ENCODE results near the gene ENOX1.

The ENOX1 gene

GRCh38 chr13:43229506-43229905 is 557.3 kb downstream of the ENOX1 start:
- DNase-seq, result no peak

- DNase-seq, result no peak
These were observed 559.1 kb downstream of the ENOX1 start for GRCh38 chr13:43227721-43228120.

- DNase-seq, result no peak
These were observed 563.6 kb downstream of the ENOX1 start for GRCh38 chr13:43223216-43223615.

- DNase-seq, result no peak
These were observed 564.7 kb downstream of the ENOX1 start for GRCh38 chr13:43222086-43222485.

- no peak for DNase-seq
These were observed 565.2 kb downstream of the ENOX1 start for GRCh38 chr13:43221611-43222010.

GRCh38 chr13:43220873-43221595 is 565.7 kb downstream of the ENOX1 start:
- no peak for DNase-seq

- no peak for DNase-seq
These were observed 572.6 kb downstream of the ENOX1 start for GRCh38 chr13:43214124-43214523.

- DNase-seq, result no peak
These were observed 579.9 kb downstream of the ENOX1 start for GRCh38 chr13:43206838-43207237.

GRCh38 chr13:43205416-43205815 is 581.4 kb downstream of the ENOX1 start:
- DNase-seq, result no peak

- no peak for DNase-seq
These were observed 582.2 kb downstream of the ENOX1 start for GRCh38 chr13:43204591-43204990.

- no peak for DNase-seq
These were observed 583.0 kb downstream of the ENOX1 start for GRCh38 chr13:43203781-43204180.

- DNase-seq, result no peak
These were observed 586.0 kb downstream of the ENOX1 start for GRCh38 chr13:43200736-43201135.

GRCh38 chr13:43200307-43200706 is 586.5 kb downstream of the ENOX1 start:
- no peak for DNase-seq

- DNase-seq, result no peak
These were observed 589.9 kb downstream of the ENOX1 start for GRCh38 chr13:43196750-43197370.

- DNase-seq, result no peak
These were observed 590.6 kb downstream of the ENOX1 start for GRCh38 chr13:43196086-43196621.

GRCh38 chr13:43195551-43195950 is 591.2 kb downstream of the ENOX1 start:
- no peak for DNase-seq

GRCh38 chr13:43195112-43195511 is 591.7 kb downstream of the ENOX1 start:
- DNase-seq, result no peak

- no peak for DNase-seq
These were observed 592.9 kb downstream of the ENOX1 start for GRCh38 chr13:43193789-43194420.

GRCh38 chr13:43191546-43191945 is 595.2 kb downstream of the ENOX1 start:
- no peak for DNase-seq

- DNase-seq, result no peak
These were observed 601.5 kb downstream of the ENOX1 start for GRCh38 chr13:43185226-43185625.

- DNase-seq, result no peak
These were observed 605.9 kb downstream of the ENOX1 start for GRCh38 chr13:43180837-43181236.

GRCh38 chr13:43180036-43180660 is 606.6 kb downstream of the ENOX1 start:
- DNase-seq, result no peak

- DNase-seq, result no peak
These were observed 615.3 kb downstream of the ENOX1 start for GRCh38 chr13:43171489-43171888.

- no peak for DNase-seq
These were observed 616.3 kb downstream of the ENOX1 start for GRCh38 chr13:43170506-43170905.

All from activated CD4-positive, alpha-beta T cell treated with anti-CD3 and anti-CD28 coated beads, Interleukin-2, amount 50 U/mL, for 1 hour (primary cell).